DMS153 (cell line): ENCODE results near the gene HTRA3.

Experiments used
- DNase-seq: peaks from one replicate; lab custom pipeline; 2025; lab: John Stamatoyannopoulos, UW

Gene HTRA3

GRCh38 chr4:8266508-8266907 lies 3.0 kb upstream of the HTRA3 start:
- DNase-seq, result no peak

GRCh38 chr4:8267077-8267476 lies 2.5 kb upstream of the HTRA3 start:
- DNase-seq, result no peak

- DNase-seq, result no peak
Observed at GRCh38 chr4:8268211-8268610, 1.3 kb upstream of the HTRA3 start.

GRCh38 chr4:8268901-8269534 lies 536 bp upstream of the HTRA3 start:
- no peak for DNase-seq

GRCh38 chr4:8270418-8270771 lies 841 bp downstream of the HTRA3 start:
- DNase-seq, result no peak

- no peak for DNase-seq
Observed at GRCh38 chr4:8270912-8271815, 1.6 kb downstream of the HTRA3 start.

GRCh38 chr4:8271821-8272220 lies 2.3 kb downstream of the HTRA3 start:
- no peak for DNase-seq

GRCh38 chr4:8272472-8273428 lies 3.2 kb downstream of the HTRA3 start:
- no peak for DNase-seq

- DNase-seq, result no peak
Observed at GRCh38 chr4:8273450-8273849, 3.9 kb downstream of the HTRA3 start.

GRCh38 chr4:8274066-8274652 lies 4.6 kb downstream of the HTRA3 start:
- DNase-seq, result no peak

GRCh38 chr4:8274765-8275547 lies 5.4 kb downstream of the HTRA3 start:
- no peak for DNase-seq

- DNase-seq, result no peak
Observed at GRCh38 chr4:8275548-8275910, 6.0 kb downstream of the HTRA3 start.

GRCh38 chr4:8276358-8277240 lies 7.0 kb downstream of the HTRA3 start:
- no peak for DNase-seq

- DNase-seq, result no peak
Observed at GRCh38 chr4:8277356-8278008, 7.9 kb downstream of the HTRA3 start.

- no peak for DNase-seq
Observed at GRCh38 chr4:8278009-8278395, 8.4 kb downstream of the HTRA3 start.

- no peak for DNase-seq
Observed at GRCh38 chr4:8278421-8279287, 9.1 kb downstream of the HTRA3 start.

GRCh38 chr4:8279321-8280157 lies 10.0 kb downstream of the HTRA3 start:
- no peak for DNase-seq
